ENCODE measurements around the gene USP1. TPM values are rescaled to one million over a fixed set of nuclear protein-coding genes. Genes with fewer than 3 reads are reported as not detected.

USP1 gene
- polyA plus RNA-seq, 1 donor (not counting 4 experiments of a cell fraction or from before 2014, with no cell fraction given): 12.0 TPM

DNA sequence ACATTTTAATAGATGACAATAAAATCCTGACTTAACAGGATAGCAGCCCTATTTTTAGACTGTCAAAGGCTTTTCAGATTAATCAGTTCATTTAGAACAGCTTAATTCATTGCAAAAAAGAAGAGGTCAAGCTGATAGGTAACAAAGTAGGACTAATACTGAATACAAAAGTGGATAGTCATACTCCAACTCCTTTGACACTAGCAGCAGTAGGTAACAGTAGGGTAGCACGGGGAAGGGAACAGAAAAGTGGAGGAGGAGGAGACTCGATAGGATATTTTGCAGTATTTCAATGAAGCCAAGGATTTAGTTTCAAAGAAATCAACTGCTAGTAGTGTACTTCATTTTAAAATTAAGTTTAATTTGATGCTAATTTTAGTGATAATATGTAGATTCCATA lies 51.1 kb downstream of the USP1 start:
- DNase-seq (ENCODE audit: low read depth, low spot score): no peak
- H3K9ac ChIP-seq (ENCODE audit: control insufficient read depth, extremely low read depth, insufficient read depth, low read length): no peak overlapping the region
- H2AFZ ChIP-seq (ENCODE audit: control insufficient read depth, low read length): no peak overlapping the region
- no peak overlapping the region for H3K27ac ChIP-seq (ENCODE audit: control insufficient read depth, insufficient read depth, low read length)
- H3K9me1 ChIP-seq (ENCODE audit: control insufficient read depth, extremely low read depth, insufficient read depth, low read length): no peaks in the 10 kb centered on the region
- dilution Hi-C loops (cut with MboI; ENCODE audit: extremely low pct_ligation_motif_present, low sequenced_read_pairs): no loop called here
- no peaks in the 10 kb centered on the region for H3K79me2 ChIP-seq (ENCODE audit: control insufficient read depth, insufficient read depth, low read length)
- FAIRE-seq: no peak
- H3K4me1 ChIP-seq (ENCODE audit: control insufficient read depth, extremely low read depth, insufficient read depth, low read length): no peaks in the 10 kb centered on the region
- TF ChIP-seq EZH2 (IDR thresholded peaks at IDR 0.05; ENCODE audit: low read length) (no peak), CTCF (optimal IDR thresholded peaks at IDR 0.05 in 1 of 3, IDR thresholded peaks at IDR 0.05 in 1 of 3, conservative IDR thresholded peaks at IDR 0.05 in 1 of 3; ENCODE audit: extremely low read depth in 1 of 3, insufficient read depth in 2 of 3, low read length in 3 of 3) (no peak)
- no peaks in the 10 kb centered on the region for H3K27me3 ChIP-seq (ENCODE audit: control insufficient read depth, extremely low read depth, insufficient read depth, low read length)
- H3K36me3 ChIP-seq (ENCODE audit: control insufficient read depth in 2 of 2, extremely low read depth in 1 of 2, insufficient read depth in 2 of 2, low read length in 2 of 2): peaks cover 0 to 7% of the 10 kb centered on the region in 2 experiments
- no peaks in the 10 kb centered on the region for H4K20me1 ChIP-seq (ENCODE audit: control insufficient read depth, extremely low read depth, insufficient read depth, low read length)
- no peak overlapping the region for H3K4me3 ChIP-seq (ENCODE audit: control insufficient read depth in 2 of 3, extremely low read depth in 1 of 3, insufficient read depth in 2 of 3, low read depth in 1 of 3, low read length in 3 of 3)
- no peak overlapping the region for H3K4me2 ChIP-seq (ENCODE audit: control insufficient read depth, extremely low read depth, insufficient read depth, low read depth, low read length)
- no peaks in the 10 kb centered on the region for H3K9me3 ChIP-seq (ENCODE audit: control insufficient read depth, low read depth, low read length)

- H3K36me3 ChIP-seq (ENCODE audit: control insufficient read depth in 2 of 2, extremely low read depth in 1 of 2, insufficient read depth in 2 of 2, low read length in 2 of 2): peaks cover 3 to 9% of the 10 kb centered on the region in 2 experiments
Measured at GRCh38 chr1:62492521-62492920, 55.7 kb downstream of the USP1 start.

More at GRCh38 chr1:62492521-62492920, 55.7 kb downstream of the USP1 start:
- Histone ChIP-seq H2AFZ (ENCODE audit: control insufficient read depth, low read length) (no peak overlapping the region), H3K9me1 (ENCODE audit: control insufficient read depth, extremely low read depth, insufficient read depth, low read length) (no peaks in the 10 kb centered on the region), H3K79me2 (ENCODE audit: control insufficient read depth, insufficient read depth, low read length) (no peaks in the 10 kb centered on the region), H3K4me1 (ENCODE audit: control insufficient read depth, extremely low read depth, insufficient read depth, low read length) (peaks cover 4% of the 10 kb centered on the region), H4K20me1 (ENCODE audit: control insufficient read depth, extremely low read depth, insufficient read depth, low read length) (no peaks in the 10 kb centered on the region), H3K9ac (ENCODE audit: control insufficient read depth, extremely low read depth, insufficient read depth, low read length) (no peak overlapping the region), H3K9me3 (ENCODE audit: control insufficient read depth, low read depth, low read length) (no peaks in the 10 kb centered on the region), H3K27ac (ENCODE audit: control insufficient read depth, insufficient read depth, low read length) (no peak overlapping the region), H3K4me2 (ENCODE audit: control insufficient read depth, extremely low read depth, insufficient read depth, low read depth, low read length) (no peak overlapping the region), H3K4me3 (ENCODE audit: control insufficient read depth in 2 of 3, extremely low read depth in 1 of 3, insufficient read depth in 2 of 3, low read depth in 1 of 3, low read length in 3 of 3) (no peak overlapping the region), H3K27me3 (ENCODE audit: control insufficient read depth, extremely low read depth, insufficient read depth, low read length) (no peaks in the 10 kb centered on the region)
- TF ChIP-seq EZH2 (IDR thresholded peaks at IDR 0.05; ENCODE audit: low read length): no peak
- no peak for TF ChIP-seq CTCF (optimal IDR thresholded peaks at IDR 0.05 in 1 of 3, IDR thresholded peaks at IDR 0.05 in 1 of 3, conservative IDR thresholded peaks at IDR 0.05 in 1 of 3; ENCODE audit: extremely low read depth in 1 of 3, insufficient read depth in 2 of 3, low read length in 3 of 3)
- dilution Hi-C loops (cut with MboI; ENCODE audit: extremely low pct_ligation_motif_present, low sequenced_read_pairs): no loop called here
- no peak for FAIRE-seq
- DNase-seq (ENCODE audit: low read depth, low spot score): no peak
